C4-2B (cell line): ENCODE data around the gene OPCML.

Experiments used
- ZFX ChIP-seq: fragments of 450-650 bp; IDR thresholded peaks from 2 replicates; pipeline ENCODE4 v1.6.1; 2017
- TF ChIP-seq, protein P1 (sequence below): fragments of 450-650 bp; conservative IDR thresholded peaks from 2 replicates; pipeline ENCODE4 v1.5.1; 2017; ENCODE audit warnings: mild to moderate bottlenecking

DNA sequence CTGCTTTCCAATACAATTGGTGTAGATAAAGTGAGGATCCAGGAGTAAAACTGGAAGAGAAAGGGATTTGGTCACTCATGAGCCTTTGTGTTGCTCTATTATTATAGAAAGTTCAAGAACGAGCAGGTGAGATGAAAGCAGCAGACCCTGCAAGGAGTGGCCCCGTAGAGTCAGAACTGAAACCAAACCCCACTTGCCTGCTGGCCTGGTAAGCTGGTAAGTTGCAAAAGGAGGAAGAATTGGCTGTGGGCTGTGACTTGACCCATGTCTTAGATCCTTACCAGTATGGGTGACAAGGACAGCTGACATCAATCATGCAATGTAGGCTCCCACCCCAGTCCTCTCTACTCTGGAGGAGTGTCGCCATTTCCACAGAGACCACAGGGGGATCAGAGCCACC, 201.3 kb downstream of the OPCML start:
- TF ChIP-seq, protein P1, sequence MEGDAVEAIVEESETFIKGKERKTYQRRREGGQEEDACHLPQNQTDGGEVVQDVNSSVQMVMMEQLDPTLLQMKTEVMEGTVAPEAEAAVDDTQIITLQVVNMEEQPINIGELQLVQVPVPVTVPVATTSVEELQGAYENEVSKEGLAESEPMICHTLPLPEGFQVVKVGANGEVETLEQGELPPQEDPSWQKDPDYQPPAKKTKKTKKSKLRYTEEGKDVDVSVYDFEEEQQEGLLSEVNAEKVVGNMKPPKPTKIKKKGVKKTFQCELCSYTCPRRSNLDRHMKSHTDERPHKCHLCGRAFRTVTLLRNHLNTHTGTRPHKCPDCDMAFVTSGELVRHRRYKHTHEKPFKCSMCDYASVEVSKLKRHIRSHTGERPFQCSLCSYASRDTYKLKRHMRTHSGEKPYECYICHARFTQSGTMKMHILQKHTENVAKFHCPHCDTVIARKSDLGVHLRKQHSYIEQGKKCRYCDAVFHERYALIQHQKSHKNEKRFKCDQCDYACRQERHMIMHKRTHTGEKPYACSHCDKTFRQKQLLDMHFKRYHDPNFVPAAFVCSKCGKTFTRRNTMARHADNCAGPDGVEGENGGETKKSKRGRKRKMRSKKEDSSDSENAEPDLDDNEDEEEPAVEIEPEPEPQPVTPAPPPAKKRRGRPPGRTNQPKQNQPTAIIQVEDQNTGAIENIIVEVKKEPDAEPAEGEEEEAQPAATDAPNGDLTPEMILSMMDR = no peak
- no peak for TF ChIP-seq ZFX
